ENCODE results near the gene EEF2K.

DNA sequence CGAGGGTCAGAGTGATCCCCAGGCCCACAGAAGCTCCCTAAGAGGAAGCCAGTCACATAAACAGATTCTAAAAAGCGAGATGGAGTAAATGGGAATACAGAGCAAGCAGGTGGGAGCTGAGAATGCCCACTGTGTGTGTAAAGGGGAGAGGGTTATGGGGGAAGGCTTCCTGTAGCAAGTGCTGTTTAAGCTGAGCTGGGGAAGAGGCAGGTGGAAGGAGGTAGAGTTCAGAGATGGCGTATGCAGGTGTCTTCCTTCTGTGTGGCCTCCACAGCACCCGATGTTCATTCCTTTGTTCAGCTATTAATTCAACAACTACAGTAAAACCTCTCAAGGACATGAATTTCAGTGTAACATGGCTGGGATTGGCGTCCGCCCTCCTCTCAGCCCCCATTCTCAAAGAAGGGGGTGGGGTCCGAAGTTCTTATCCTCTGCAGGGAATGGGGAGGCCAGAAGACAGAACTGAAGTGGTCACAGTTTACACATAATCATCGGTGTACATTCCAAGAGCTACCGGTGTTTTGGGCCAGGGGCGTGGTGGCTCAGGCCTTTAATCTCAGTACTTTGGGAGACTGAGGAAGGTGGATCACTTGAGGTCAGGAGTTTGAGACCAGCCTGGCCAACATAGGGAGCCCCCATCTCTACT, 1.8 kb downstream of the EEF2K start:
- TF ChIP-seq POLR2A (IDR thresholded peaks at IDR 0.05) (no peak), CTCF (IDR thresholded peaks at IDR 0.05) (no peak), POLR2AphosphoS5 (IDR thresholded peaks at IDR 0.05) (no peak), EP300 (IDR thresholded peaks at IDR 0.05) (no peak)

Measured in sigmoid colon (tissue), 4 donors.